ENCODE data around the gene ME3.
A peak's percentile ranks its signal among the peaks of the same experiment; 100 is the strongest.

ME3 gene

DNA sequence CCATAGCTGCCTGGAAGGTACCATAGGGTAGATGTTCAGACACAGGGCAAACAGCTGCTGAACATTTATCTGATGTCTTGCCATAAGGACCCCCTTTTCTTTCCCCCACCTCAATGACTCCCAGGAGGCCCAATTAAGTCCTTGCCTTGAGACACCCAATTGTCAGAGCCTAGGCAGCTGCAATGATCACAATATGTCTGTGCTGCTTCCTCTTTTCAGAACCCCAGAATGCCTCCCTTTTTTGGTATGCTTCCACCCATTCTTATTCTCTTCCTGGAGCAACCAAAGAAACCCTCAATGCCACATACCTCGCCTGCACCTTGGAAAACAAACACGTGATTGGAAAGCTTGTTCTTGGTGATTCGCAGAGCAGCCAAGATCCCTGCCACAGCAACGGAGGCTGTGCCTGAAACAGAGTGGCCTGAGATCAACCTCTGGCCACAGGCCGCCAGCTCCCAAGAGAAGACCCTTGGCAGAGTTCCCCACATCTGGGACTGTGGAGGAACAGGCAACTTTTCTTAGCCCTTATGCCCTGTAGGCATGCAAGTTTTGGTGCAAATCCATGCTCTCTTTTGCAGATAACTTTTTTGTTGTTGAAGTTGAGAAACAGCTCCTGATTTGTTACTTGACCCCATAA, 222.3 kb downstream of the ME3 start:
- Histone ChIP-seq H2BK120ac (ENCODE audit: low read depth, low read length) (no peak overlapping the region), H3K79me1 (ENCODE audit: low read depth, low read length) (no peaks in the 10 kb centered on the region)
- DNase-seq (ENCODE audit: low spot score) = no peak

DNA sequence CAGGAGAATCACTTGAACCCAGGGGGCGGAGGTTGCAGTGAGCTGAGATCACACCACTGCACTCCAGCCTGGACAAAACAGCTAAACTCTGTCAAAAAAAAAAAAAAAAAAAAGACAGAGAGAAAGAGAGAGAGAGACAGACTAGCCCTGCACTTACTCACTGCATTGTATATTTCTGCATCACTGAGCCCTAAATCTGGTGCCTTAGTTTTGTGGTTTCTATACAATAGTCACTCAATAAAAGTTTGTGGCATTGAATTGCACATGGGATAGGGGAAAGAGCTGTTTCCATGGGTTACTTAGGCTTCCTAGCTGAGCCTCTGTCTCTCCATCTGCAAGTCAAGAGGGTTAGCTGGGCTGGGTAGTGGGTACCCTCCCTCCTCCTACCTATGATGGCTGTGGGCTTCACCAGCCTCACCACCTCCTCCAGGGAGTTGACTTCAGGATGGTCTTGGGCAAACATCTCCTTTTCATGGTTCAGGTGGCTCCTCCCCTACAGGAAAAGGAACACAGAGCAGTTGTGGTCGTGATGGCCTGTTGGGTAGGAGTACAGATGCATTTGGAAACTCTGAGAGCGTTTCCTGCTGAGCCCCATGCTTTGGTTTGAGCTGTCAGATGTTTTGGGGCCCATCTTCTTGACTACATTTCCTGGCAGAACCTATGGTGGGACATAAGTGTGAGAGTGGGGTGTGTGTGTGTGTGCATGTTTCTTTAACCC, 224.5 kb downstream of the ME3 start:
- no peak overlapping the region for H3K9ac ChIP-seq (ENCODE audit: low read depth, low read length, poor library complexity)
- H3K79me1 ChIP-seq (ENCODE audit: low read depth, low read length) = peaks cover 1% of the 10 kb centered on the region
- no peak overlapping the region for H4K8ac ChIP-seq (ENCODE audit: low read depth, low read length)
- no CpG with 5 or more reads among the region's 3 CpGs for WGBS, 2 donors (ENCODE audit: extremely low coverage in 2 of 2, insufficient read length in 2 of 2, insufficient replicate concordance in 1 of 2)
- H2AK5ac ChIP-seq (ENCODE audit: low read depth, low read length) = no peak overlapping the region
- H3K18ac ChIP-seq (ENCODE audit: low read length) = no peak overlapping the region
- no peak overlapping the region for H3K4me3 ChIP-seq (ENCODE audit: low read length in 2 of 2)
- H3K27me3 ChIP-seq (ENCODE audit: control insufficient read depth in 3 of 3, insufficient read depth in 3 of 3, low read depth in 1 of 3, low read length in 3 of 3) = no peaks in the 10 kb centered on the region
- H3K14ac ChIP-seq (ENCODE audit: low read length) = no peak overlapping the region
- H2BK12ac ChIP-seq (ENCODE audit: low read length) = no peak overlapping the region
- no peaks in the 10 kb centered on the region for H3K4me1 ChIP-seq (ENCODE audit: control insufficient read depth in 2 of 2, insufficient read depth in 1 of 2, low read depth in 1 of 2, low read length in 2 of 2)
- H3K23ac ChIP-seq (ENCODE audit: low read depth, low read length, poor library complexity) = no peak overlapping the region
- H2BK15ac ChIP-seq (ENCODE audit: low read length) = no peak overlapping the region
- H3K4ac ChIP-seq (ENCODE audit: low read length) = no peak overlapping the region
- H2BK5ac ChIP-seq (ENCODE audit: low read length) = no peak overlapping the region
- H2AFZ ChIP-seq (ENCODE audit: low read length) = no peak overlapping the region
- H4K91ac ChIP-seq (ENCODE audit: low read depth, low read length, poor library complexity) = no peak overlapping the region
- DNase-seq (ENCODE audit: low spot score) = no peak
- H3K36me3 ChIP-seq (replicated peaks in 1 of 2; ENCODE audit: control insufficient read depth in 2 of 2, insufficient read depth in 2 of 2, low read length in 2 of 2) = peaks cover 0 to 39% of the 10 kb centered on the region in 2 donors
- no peak overlapping the region for H2BK120ac ChIP-seq (ENCODE audit: low read depth, low read length)
- H3K27ac ChIP-seq (replicated peaks; ENCODE audit: low read length) = no peak overlapping the region
- H3K9me3 ChIP-seq (replicated peaks in 1 of 2; ENCODE audit: control insufficient read depth in 2 of 2, insufficient read depth in 1 of 2, low read depth in 1 of 2, low read length in 2 of 2) = peaks cover 0 to 7% of the 10 kb centered on the region in 2 donors
- H3K4me2 ChIP-seq (ENCODE audit: insufficient read depth, low read length, poor library complexity, severe bottlenecking) = no peak overlapping the region

More for the DNA sequence above, 222.3 kb downstream of the ME3 start:
- H2BK5ac ChIP-seq (ENCODE audit: low read length) = no peak overlapping the region
- no peaks in the 10 kb centered on the region for H3K27me3 ChIP-seq (ENCODE audit: control insufficient read depth in 3 of 3, insufficient read depth in 3 of 3, low read depth in 1 of 3, low read length in 3 of 3)
- H2AFZ ChIP-seq (ENCODE audit: low read length) = no peak overlapping the region
- H2AK5ac ChIP-seq (ENCODE audit: low read depth, low read length) = no peak overlapping the region
- no peak overlapping the region for H3K27ac ChIP-seq (replicated peaks; ENCODE audit: low read length)
- H3K9me3 ChIP-seq (replicated peaks in 1 of 2; ENCODE audit: control insufficient read depth in 2 of 2, insufficient read depth in 1 of 2, low read depth in 1 of 2, low read length in 2 of 2) = peaks cover 0 to 7% of the 10 kb centered on the region in 2 donors
- no peak overlapping the region for H4K91ac ChIP-seq (ENCODE audit: low read depth, low read length, poor library complexity)
- peaks cover 0 to 2% of the 10 kb centered on the region in 2 donors for H3K4me1 ChIP-seq (ENCODE audit: control insufficient read depth in 2 of 2, insufficient read depth in 1 of 2, low read depth in 1 of 2, low read length in 2 of 2)
- H3K9ac ChIP-seq (ENCODE audit: low read depth, low read length, poor library complexity) = no peak overlapping the region
- H4K8ac ChIP-seq (ENCODE audit: low read depth, low read length) = no peak overlapping the region
- no peak overlapping the region for H2BK15ac ChIP-seq (ENCODE audit: low read length)
- no peak overlapping the region for H3K4me3 ChIP-seq (ENCODE audit: low read length in 2 of 2)
- no CpG with 5 or more reads among the region's 5 CpGs for WGBS, 2 donors (ENCODE audit: extremely low coverage in 2 of 2, insufficient read length in 2 of 2, insufficient replicate concordance in 1 of 2)
- H3K4me2 ChIP-seq (ENCODE audit: insufficient read depth, low read length, poor library complexity, severe bottlenecking) = no peak overlapping the region
- no peak overlapping the region for H3K14ac ChIP-seq (ENCODE audit: low read length)
- H2BK12ac ChIP-seq (ENCODE audit: low read length) = no peak overlapping the region
- no peak overlapping the region for H3K4ac ChIP-seq (ENCODE audit: low read length)
- no peak overlapping the region for H3K23ac ChIP-seq (ENCODE audit: low read depth, low read length, poor library complexity)
- H3K36me3 ChIP-seq (replicated peaks in 1 of 2; ENCODE audit: control insufficient read depth in 2 of 2, insufficient read depth in 2 of 2, low read length in 2 of 2) = peaks cover 0 to 30% of the 10 kb centered on the region in 2 donors
- peak overlapping the region; percentile 15 for H3K18ac ChIP-seq (ENCODE audit: low read length)

DNA sequence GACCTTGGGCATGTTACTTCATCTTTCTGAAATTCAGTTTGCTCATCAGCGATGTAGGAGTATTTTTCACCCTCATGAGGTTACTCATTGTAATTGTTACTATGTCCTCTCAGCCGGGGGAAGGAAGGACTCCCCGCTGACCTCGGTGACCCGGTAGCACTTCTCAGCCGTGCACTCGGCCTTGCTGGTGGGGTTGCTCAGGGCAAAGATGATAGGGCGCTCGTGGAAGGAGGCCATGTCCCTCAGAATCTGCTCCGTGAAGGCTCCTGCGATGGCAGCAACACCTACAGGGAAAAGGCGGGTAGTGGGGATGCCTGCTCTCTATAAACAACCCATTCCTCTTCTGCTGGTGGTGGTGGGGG, 225.5 kb downstream of the ME3 start:
- Histone ChIP-seq H3K9ac (ENCODE audit: low read depth, low read length, poor library complexity) (no peak overlapping the region), H3K4ac (ENCODE audit: low read length) (no peak overlapping the region), H3K27ac (replicated peaks; ENCODE audit: low read length) (no peak overlapping the region), H3K18ac (ENCODE audit: low read length) (no peak overlapping the region), H3K36me3 (replicated peaks in 1 of 2; ENCODE audit: control insufficient read depth in 2 of 2, insufficient read depth in 2 of 2, low read length in 2 of 2) (peaks cover 0 to 46% of the 10 kb centered on the region in 2 donors), H3K9me3 (replicated peaks in 1 of 2; ENCODE audit: control insufficient read depth in 2 of 2, insufficient read depth in 1 of 2, low read depth in 1 of 2, low read length in 2 of 2) (peaks cover 0 to 7% of the 10 kb centered on the region in 2 donors), H2BK120ac (ENCODE audit: low read depth, low read length) (no peak overlapping the region), H4K8ac (ENCODE audit: low read depth, low read length) (no peak overlapping the region), H3K23ac (ENCODE audit: low read depth, low read length, poor library complexity) (no peak overlapping the region), H3K4me2 (ENCODE audit: insufficient read depth, low read length, poor library complexity, severe bottlenecking) (no peak overlapping the region), H2AFZ (ENCODE audit: low read length) (no peak overlapping the region), H4K91ac (ENCODE audit: low read depth, low read length, poor library complexity) (no peak overlapping the region), H2AK5ac (ENCODE audit: low read depth, low read length) (no peak overlapping the region), H3K4me3 (ENCODE audit: low read length in 2 of 2) (no peak overlapping the region), H3K27me3 (ENCODE audit: control insufficient read depth in 3 of 3, insufficient read depth in 3 of 3, low read depth in 1 of 3, low read length in 3 of 3) (no peaks in the 10 kb centered on the region), H2BK15ac (ENCODE audit: low read length) (no peak overlapping the region), H3K79me1 (ENCODE audit: low read depth, low read length) (peaks cover 1% of the 10 kb centered on the region), H2BK5ac (ENCODE audit: low read length) (no peak overlapping the region), H3K14ac (ENCODE audit: low read length) (no peak overlapping the region), H3K4me1 (ENCODE audit: control insufficient read depth in 2 of 2, insufficient read depth in 1 of 2, low read depth in 1 of 2, low read length in 2 of 2) (no peaks in the 10 kb centered on the region), H2BK12ac (ENCODE audit: low read length) (no peak overlapping the region)
- DNase-seq (ENCODE audit: low spot score) = no peak
- no CpG with 5 or more reads among the region's 12 CpGs for WGBS, 2 donors (ENCODE audit: extremely low coverage in 2 of 2, insufficient read length in 2 of 2, insufficient replicate concordance in 1 of 2)

DNA sequence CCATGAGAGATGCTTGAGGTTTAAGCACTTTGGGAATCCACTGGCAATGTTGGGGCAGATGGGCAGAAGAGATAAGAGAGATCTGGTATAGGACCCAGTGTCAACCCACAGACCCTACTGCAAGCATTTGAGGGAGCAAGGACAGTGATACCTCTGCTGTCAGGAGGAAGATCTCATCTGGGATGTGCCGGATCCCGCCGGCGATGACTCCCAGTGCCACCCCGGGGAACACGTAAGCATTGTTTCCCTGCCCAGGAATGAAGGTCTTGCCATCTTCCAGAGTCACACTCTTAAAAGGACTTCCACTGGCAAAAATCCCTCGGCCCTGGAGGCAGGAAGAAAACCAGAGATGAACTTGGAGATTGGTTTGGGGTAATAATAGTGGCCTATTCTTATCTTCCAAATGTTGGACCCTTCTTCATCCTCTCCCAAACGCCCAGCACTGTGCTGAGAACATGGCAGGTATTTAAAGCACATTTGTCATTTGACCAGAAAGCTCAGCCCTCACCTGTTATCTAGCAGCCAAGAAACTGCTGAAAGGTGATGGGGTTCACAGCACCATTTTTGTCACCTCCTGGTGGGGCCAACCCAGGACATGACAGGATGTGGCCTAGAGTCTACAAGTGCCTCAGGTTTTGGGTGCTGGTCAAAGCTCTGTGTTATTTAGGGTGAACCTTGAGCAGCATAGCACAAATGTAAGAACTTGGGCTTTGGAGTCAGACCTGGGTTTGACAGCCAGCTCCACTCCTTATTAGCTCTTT, 226.1 kb downstream of the ME3 start:
- Histone ChIP-seq H3K9ac (ENCODE audit: low read depth, low read length, poor library complexity) (no peak overlapping the region), H3K18ac (ENCODE audit: low read length) (no peak overlapping the region)
- WGBS, 2 donors (ENCODE audit: extremely low coverage in 2 of 2, insufficient read length in 2 of 2, insufficient replicate concordance in 1 of 2) = no CpG with 5 or more reads among the region's 8 CpGs

More for the DNA sequence above, 226.1 kb downstream of the ME3 start:
- Histone ChIP-seq H2AFZ (ENCODE audit: low read length) (no peak overlapping the region), H2AK5ac (ENCODE audit: low read depth, low read length) (no peak overlapping the region), H3K23ac (ENCODE audit: low read depth, low read length, poor library complexity) (no peak overlapping the region), H3K9me3 (replicated peaks in 1 of 2; ENCODE audit: control insufficient read depth in 2 of 2, insufficient read depth in 1 of 2, low read depth in 1 of 2, low read length in 2 of 2) (peaks cover 0 to 7% of the 10 kb centered on the region in 2 donors), H3K27ac (replicated peaks; ENCODE audit: low read length) (no peak overlapping the region), H2BK5ac (ENCODE audit: low read length) (no peak overlapping the region), H3K4me1 (ENCODE audit: control insufficient read depth in 2 of 2, insufficient read depth in 1 of 2, low read depth in 1 of 2, low read length in 2 of 2) (no peaks in the 10 kb centered on the region), H2BK15ac (ENCODE audit: low read length) (no peak overlapping the region), H3K14ac (ENCODE audit: low read length) (no peak overlapping the region), H2BK12ac (ENCODE audit: low read length) (no peak overlapping the region), H2BK120ac (ENCODE audit: low read depth, low read length) (no peak overlapping the region), H3K4ac (ENCODE audit: low read length) (no peak overlapping the region), H3K27me3 (ENCODE audit: control insufficient read depth in 3 of 3, insufficient read depth in 3 of 3, low read depth in 1 of 3, low read length in 3 of 3) (no peaks in the 10 kb centered on the region), H3K4me3 (ENCODE audit: low read length in 2 of 2) (no peak overlapping the region), H4K8ac (ENCODE audit: low read depth, low read length) (no peak overlapping the region), H3K4me2 (ENCODE audit: insufficient read depth, low read length, poor library complexity, severe bottlenecking) (no peak overlapping the region), H3K79me1 (ENCODE audit: low read depth, low read length) (peaks cover 1% of the 10 kb centered on the region), H3K36me3 (replicated peaks in 1 of 2; ENCODE audit: control insufficient read depth in 2 of 2, insufficient read depth in 2 of 2, low read length in 2 of 2) (peaks cover 0 to 46% of the 10 kb centered on the region in 2 donors), H4K91ac (ENCODE audit: low read depth, low read length, poor library complexity) (no peak overlapping the region)
- DNase-seq (ENCODE audit: low spot score) = no peak

All from neuronal stem cell (in vitro differentiated cells).